ENCODE results near the gene PPP2R5B.
"Not testable (repeated sequence)": the region's sequence is repeated elsewhere in the genome, so short reads cannot be mapped to it uniquely, and the experiment has no call there.

The PPP2R5B gene

DNA sequence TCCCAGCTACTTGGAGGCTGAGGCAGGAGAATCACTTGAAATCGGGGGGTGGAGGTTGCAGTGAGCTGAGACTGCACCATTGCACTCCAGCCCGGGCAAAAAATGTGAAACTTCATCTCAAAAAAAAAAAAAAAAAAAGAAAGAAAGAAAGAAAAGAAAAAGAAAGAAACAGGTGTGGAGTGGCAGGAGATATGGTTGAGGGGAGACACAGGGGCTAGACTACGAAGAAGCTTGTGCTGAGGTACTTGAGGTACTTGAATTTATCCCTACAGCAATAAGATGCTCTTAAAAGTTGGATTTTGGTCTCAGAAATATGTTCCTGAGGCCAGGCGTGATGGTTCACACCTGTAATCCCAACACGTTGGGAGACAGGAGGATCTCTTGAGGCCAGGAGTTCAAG, 49.6 kb downstream of the PPP2R5B start:
- H3K4me3 ChIP-seq (replicated peaks; ENCODE audit: low read depth, low read length), result no peak overlapping the region
- no peak for TF ChIP-seq CTCF (IDR thresholded peaks at IDR 0.05; ENCODE audit: insufficient read depth, low read length, poor library complexity, severe bottlenecking)
- no peaks in the 10 kb centered on the region for H3K27me3 ChIP-seq (replicated peaks; ENCODE audit: control insufficient read depth, insufficient read depth, low read length)
- no peak for DNase-seq (ENCODE audit: extremely low read depth, insufficient read length)
- H3K36me3 ChIP-seq (ENCODE audit: control insufficient read depth, insufficient read depth, low read length), result no peaks in the 10 kb centered on the region

DNA sequence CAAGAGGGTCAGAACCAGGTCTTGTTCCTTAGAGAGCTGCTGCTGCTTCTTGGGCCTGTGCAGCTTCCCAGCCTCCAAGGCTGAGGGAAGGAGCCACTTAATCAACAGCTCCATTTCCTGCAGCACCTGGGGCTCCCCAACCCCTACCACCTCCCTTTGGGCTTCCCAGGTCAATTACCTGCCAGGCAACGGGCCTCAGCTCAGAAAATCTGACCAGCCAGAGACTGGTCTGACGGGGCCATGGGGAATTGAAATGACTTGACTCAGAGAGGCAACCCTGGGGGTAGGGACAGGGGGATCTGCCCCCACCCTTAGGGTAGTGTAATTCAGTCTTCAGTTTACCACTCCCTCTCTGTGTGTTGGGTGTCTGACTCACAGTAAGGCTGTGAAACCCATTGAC, 52.2 kb downstream of the PPP2R5B start:
- H3K36me3 ChIP-seq (ENCODE audit: control insufficient read depth, insufficient read depth, low read length), result no peaks in the 10 kb centered on the region
- DNase-seq (ENCODE audit: extremely low read depth, insufficient read length), result no peak
- no peaks in the 10 kb centered on the region; the same call in 1 of the 2 replicates for H3K27me3 ChIP-seq (replicated peaks; ENCODE audit: control insufficient read depth, insufficient read depth, low read length)
- no peak for TF ChIP-seq CTCF (IDR thresholded peaks at IDR 0.05; ENCODE audit: insufficient read depth, low read length, poor library complexity, severe bottlenecking)
- no peak overlapping the region for H3K4me3 ChIP-seq (replicated peaks; ENCODE audit: low read depth, low read length)

DNA sequence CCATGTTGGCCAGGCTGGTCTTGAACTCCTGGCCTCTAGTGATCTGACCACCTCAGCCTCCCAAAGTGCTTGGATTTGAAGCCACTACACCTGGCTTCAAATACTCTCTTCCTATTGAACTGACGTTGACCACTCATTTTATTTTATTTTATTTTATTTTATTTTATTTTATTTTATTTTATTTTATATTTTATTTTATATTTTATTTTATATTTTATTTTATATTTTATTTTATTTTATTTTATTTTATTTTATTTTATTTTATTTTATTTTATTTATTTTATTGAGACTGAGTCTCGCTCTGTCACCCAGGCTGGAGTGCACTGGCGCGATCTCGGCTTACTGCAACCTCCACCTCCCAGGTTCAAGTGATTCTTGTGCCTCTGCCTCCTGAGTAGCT, 58.9 kb downstream of the PPP2R5B start:
- H3K36me3 ChIP-seq (ENCODE audit: control insufficient read depth, insufficient read depth, low read length); H3K4me3 ChIP-seq (replicated peaks; ENCODE audit: low read depth, low read length); DNase-seq (ENCODE audit: extremely low read depth, insufficient read length); H3K27me3 ChIP-seq (replicated peaks; ENCODE audit: control insufficient read depth, insufficient read depth, low read length): not testable (repeated sequence)
